Head of caudate nucleus (tissue), 42 donors: ENCODE data around the gene PCGF2.

Experiments
- DNase-seq, 42 donors: peaks; one replicate each; pipeline versions ENCODE4 v3.0.0 to v3.0.0-alpha.2; 2020 to 2021; ENCODE audit warnings: mixed read lengths in 7 of 42
- intact Hi-C: fragments of 100-400 bp; cut with DNase I; formaldehyde crosslinking; loops from one replicate; pipeline ENCODE4 v1.15.0; 2022

The PCGF2 gene

DNA sequence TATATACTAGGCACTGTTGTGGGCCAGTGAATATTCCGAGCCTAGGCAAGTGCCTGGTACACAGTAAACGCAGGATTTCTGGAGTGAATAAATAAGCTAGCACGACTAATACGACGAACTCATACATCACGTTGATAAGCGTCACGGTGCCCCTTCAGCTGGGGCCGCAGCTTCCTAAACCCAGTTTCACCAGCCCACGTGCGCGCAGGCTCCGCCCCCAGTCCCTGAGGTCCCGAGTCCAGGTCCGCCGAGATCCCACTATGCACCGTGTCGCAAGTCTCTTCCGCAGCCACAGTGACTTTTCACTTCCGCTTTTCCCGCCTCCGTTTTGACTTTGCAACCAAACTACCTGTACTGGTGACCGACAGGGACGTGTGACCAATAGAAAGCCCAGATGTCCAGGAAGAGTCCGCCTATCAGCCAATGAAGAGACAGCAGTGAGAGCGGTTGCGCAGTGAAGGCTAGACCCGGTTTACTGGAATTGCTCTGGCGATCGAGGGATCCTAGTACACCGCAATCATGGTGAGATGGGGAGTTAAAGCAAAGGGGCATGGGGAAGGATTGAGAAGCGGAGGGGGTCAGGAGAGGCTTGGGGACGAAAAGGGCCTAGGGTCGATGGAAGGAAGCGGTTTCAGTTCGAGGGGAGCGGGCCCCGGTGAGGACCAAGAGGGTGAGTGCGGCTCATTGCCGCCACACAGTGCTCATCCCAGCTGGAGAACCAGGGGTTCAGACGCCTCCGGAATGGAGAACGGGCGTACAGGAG, 4.4 kb upstream of the PCGF2 start, which contains the start of gene PSMB3:
Gene PSMB3 (plus strand): TSS at position 434 of the 763 bp plus-strand sequence. CDS start 86 bp downstream, at position 520.
- peak; percentile 93 to 100 (median 99) for DNase-seq
- intact Hi-C loops = no loop called here

DNA sequence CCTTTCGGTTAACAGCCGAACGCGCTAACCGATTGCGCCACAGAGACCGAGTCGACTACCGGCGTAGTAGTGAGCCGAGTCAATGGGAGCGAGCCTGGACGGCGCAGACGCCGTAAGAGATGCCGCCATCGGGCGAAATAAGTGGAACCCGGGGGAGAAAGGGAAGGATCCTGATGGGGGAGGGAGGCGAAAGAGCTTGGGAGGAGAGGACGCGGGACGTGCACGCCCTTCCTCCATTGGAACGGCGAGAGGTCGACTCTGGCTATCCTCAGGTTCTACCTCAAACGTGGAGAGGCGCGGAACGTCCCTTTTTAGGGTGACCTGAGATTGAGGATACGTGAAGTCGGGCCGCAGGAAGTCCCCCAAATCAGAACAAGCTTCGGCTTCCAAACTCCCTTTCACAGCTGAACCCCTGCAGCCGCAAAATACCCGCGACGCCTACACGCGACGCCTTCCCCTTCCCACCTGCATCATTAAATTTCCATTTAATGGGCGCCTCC, 3.7 kb upstream of the PCGF2 start:
- intact Hi-C loops = no loop called here

DNA sequence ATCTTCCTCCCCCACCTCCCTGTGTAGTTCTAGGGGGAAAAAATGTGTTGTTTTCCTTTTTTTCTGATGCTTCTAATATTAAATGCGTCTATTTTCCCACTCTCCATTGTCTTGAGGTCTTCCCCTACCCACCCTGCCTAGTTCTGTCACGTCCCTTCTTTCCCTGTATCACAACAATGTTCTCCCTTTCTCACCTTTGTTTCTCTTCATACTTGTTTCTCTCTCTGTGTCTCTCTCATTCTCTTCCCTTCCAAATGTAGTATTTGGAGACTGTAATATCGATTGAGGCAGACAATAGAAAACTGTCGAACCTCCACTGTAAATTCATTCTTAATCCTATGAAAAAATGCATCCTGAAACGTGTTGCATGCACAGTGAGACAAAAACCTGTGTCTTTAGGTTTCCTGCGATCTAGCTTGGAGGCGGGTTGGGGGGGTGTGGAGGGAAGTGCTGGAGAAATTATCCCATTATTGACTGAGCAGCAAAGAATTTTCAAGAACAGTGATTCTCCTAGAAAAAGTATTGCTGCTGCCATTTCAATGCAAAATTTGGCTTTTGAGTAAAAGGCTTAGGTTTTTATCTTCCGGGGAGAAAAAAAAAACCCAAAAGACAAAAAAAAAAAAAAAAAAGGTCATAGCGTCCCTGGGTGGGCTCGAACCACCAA, 3.1 kb upstream of the PCGF2 start:
- intact Hi-C loops = no loop called here
- peak in 2 of 42 donors; percentile 38 to 45 for DNase-seq

More for the DNA sequence above, 3.7 kb upstream of the PCGF2 start:
- DNase-seq = peak; percentile 61 to 94 (median 85)

- intact Hi-C loops = no loop called here
- DNase-seq = peak in 6 of 42 donors; percentile 33 to 71 (median 49)
Measured at GRCh38 chr17:38750312-38751121, 2.4 kb upstream of the PCGF2 start.

- intact Hi-C loops = no loop called here
- no peak for DNase-seq
Measured at GRCh38 chr17:38750044-38750311, 1.8 kb upstream of the PCGF2 start.

- intact Hi-C loops = loop anchor here (5.0 kb wide), 1 partner anchor 48 kb away; the partner anchor contains the start of gene PIP4K2B
- peak in 23 of 42 donors; percentile 28 to 69 (median 49) for DNase-seq
Measured at GRCh38 chr17:38749223-38750043, 1.3 kb upstream of the PCGF2 start.

DNA sequence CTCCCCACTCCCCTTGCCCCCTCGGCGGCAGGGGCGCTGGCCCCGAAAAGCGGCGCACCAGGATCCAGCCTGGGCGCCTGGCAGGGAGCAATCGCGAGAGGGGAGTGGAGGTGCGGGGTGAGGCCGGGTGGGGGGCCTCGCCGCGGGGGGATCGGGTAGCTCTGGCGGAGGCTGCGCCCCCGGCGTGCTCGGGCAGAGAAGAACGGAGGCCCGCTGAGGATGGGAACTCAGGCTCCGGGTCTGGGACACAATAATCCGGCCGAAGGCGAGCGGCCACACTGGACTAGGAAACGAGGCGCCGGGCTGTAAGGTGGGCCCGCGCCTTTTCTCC, 721 bp upstream of the PCGF2 start:
- DNase-seq = no peak

GRCh38 chr17:38747463-38748148, 530 bp downstream of the PCGF2 start:
- peak in 4 of 42 donors; percentile 22 to 37 (median 35) for DNase-seq
- intact Hi-C loops = loop anchor here (5.0 kb wide), 1 partner anchor 50 kb away; the partner anchor contains the start of gene PIP4K2B

More for the DNA sequence above, 721 bp upstream of the PCGF2 start:
- intact Hi-C loops = loop anchor here (5.0 kb wide), 1 partner anchor 48 kb away; the partner anchor contains the start of gene PIP4K2B

DNA sequence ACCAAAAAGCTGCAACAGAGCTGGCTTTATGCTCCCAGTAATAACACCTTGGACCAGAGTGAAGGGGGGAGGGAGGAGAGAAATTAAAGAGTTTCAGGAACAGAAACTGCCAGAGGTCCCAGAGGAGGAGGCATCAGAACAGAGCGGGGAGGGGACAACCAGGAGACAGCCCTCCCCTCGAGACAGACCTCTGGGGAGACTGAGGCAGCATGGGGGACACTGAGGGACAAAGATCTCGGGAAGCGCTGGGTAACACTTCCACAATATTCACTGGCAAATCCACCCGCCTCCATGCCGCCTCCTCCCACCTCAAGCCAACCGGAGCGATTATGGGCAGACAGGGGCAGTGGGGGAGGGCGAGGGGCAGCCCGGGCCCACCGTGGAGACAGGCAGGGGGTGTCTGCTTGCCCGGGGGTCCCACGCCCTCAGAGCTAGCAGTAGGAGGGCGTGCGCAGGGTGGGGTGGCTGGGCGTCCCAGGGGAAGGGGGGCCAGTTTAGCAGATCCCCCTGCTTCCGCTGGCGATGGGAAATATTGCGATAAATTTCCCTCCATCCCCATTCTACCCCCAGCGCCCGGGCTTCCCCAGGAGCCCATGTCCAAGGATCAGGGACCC, 1.2 kb downstream of the PCGF2 start:
- intact Hi-C loops = loop anchor here (5.0 kb wide), 1 partner anchor 50 kb away; the partner anchor contains the start of gene PIP4K2B
- DNase-seq = no peak

- intact Hi-C loops = loop anchor here (5.0 kb wide), 1 partner anchor 51 kb away; the partner anchor contains the start of gene PIP4K2B
- DNase-seq = no peak
Measured at GRCh38 chr17:38746004-38746848, 1.9 kb downstream of the PCGF2 start.

- DNase-seq = no peak
- intact Hi-C loops = loop anchor here (5.0 kb wide), 1 partner anchor 52 kb away; the partner anchor contains the start of gene PIP4K2B
Measured at GRCh38 chr17:38745545-38745944, 2.6 kb downstream of the PCGF2 start.

DNA sequence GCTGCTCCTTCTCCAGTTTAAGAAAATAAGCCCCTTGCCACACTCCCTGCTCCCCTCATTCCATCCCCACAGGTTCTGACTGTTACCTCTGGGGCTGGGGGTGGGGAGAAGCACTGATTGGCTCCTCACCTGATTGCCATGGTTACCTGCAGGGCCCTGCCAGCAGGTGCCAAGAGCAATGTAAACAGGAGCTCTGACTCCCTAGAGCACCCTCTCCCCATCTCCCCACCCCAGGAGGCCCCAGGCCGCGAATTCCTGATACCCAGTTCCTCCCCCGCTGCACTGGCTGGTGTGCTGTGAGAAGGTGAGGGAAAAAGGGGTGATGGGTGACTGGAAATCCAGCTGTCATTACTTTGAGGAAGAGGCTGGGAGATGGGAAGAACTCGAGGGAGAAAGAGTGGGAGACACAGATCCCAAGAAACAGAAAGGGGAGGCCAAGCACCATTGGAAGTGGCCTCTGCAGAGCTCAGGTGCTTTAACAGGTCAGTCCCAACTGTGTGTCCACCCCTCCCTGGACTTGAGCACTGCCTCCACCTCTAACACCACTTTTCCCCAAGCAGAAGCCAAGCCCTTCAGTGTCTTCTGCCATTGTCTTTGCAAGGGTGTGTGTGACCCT, 4.5 kb downstream of the PCGF2 start:
- intact Hi-C loops = no loop called here

GRCh38 chr17:38742411-38743308, 5.5 kb downstream of the PCGF2 start:
- no peak for DNase-seq
- intact Hi-C loops = no loop called here

More for the DNA sequence above, 4.5 kb downstream of the PCGF2 start:
- peak in 20 of 42 donors; percentile 31 to 75 (median 52) for DNase-seq

- no peak for DNase-seq
- intact Hi-C loops = no loop called here
Measured at GRCh38 chr17:38741921-38742410, 6.2 kb downstream of the PCGF2 start.

- no peak for DNase-seq
Measured at GRCh38 chr17:38741461-38741860, 6.7 kb downstream of the PCGF2 start.

More at GRCh38 chr17:38741461-38741860, 6.7 kb downstream of the PCGF2 start:
- intact Hi-C loops = no loop called here
